Measurements from ENCODE around the gene ANXA4.

ANXA4 gene

DNA sequence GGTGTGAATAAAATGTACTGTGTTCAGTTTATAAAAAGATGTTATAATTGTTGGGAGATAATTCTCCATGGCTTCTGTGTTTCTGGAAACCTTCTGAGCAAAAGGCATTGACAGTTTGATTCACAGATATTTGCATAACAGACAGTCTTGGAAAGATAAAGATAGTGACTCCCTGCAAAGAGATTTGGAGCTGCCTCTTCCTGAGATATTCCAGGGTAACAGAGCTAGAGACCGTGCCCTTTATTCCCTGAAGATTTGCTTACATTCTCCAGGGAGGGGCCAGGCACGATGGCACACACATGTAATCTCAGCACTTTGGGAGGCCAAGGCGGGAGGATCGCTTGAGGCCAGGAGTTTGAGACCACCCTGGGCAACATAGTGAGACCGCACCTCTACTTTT lies 12.2 kb upstream of the ANXA4 start:
- H3K27me3 ChIP-seq (replicated peaks in 2 of 5; ENCODE audit: control insufficient read depth in 4 of 5, insufficient read depth in 5 of 5, low read length in 4 of 5) = no peaks in the 10 kb centered on the region
- H3K9me3 ChIP-seq (ENCODE audit: control extremely low read depth in 1 of 5, control insufficient read depth in 4 of 5, insufficient read depth in 2 of 5, low read depth in 1 of 5, low read length in 4 of 5) = no peaks in the 10 kb centered on the region
- no peak overlapping the region for H3K4me3 ChIP-seq (ENCODE audit: control insufficient read depth in 1 of 7, extremely low read depth in 1 of 7, insufficient read depth in 4 of 7, low read depth in 2 of 7, low read length in 6 of 7)
- WGBS (ENCODE audit: insufficient coverage) = 99% methylated on average over 5 of the region's 5 CpGs
- H3K36me3 ChIP-seq (ENCODE audit: control insufficient read depth in 4 of 4, insufficient read depth in 4 of 4, low read length in 3 of 4) = no peaks in the 10 kb centered on the region
- peaks cover 0 to 3% (median under 1%) of the 10 kb centered on the region in 4 experiments for H3K4me1 ChIP-seq (ENCODE audit: control extremely low read depth in 1 of 4, control insufficient read depth in 4 of 4, insufficient read depth in 4 of 4, low read length in 3 of 4)
- POLR2A ChIA-PET = no interaction called here
- no peak for DNase-seq
- H3K27ac ChIP-seq (ENCODE audit: insufficient read depth in 1 of 2, low read depth in 1 of 2, low read length in 2 of 2, poor library complexity in 1 of 2, severe bottlenecking in 2 of 2) = no peak overlapping the region
- CTCF ChIA-PET = interaction anchor here (1.1 to 1.2 kb wide), 3 partner anchors 10 to 141 kb away, joined by 3 to 4 read pairs (median 4); no protein-coding TSS in a partner anchor

DNA sequence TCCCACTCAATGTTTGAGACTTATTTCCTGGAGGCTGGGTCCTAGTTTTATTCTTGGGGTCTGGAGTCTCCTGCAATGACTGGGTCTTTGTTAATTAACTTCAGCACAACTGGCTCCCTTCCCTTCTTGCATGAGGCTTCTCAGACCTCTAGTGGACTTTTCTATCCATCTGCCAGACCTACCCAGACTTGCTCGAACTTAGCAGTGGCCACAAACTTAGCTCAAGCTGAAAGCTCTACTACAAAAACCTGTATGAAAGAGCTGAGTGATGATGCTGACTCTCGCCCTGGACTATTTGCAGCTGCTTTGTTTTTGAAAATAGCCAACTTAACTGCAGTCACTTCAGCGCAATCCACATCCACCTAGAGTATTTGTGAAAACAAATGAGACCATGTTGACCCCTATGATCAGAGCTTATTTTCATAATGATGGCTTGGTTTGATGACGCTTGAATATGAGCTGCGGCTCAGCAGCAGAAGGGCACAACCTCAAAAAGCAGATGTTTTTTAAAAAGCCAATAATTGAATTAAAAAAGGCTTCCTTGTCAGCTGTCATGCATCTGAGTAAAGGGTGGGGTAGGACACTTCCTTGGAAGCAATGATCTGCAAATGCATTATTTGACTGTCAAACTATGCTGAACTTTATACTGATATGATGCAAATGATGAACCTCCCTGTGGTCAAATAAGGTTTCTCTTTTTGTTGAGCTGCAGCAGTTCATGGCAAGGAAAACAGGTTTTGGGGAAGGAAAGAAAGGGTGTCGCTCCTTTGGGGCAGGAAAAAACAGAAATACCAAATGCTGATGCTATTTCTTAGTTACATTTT lies 10.6 kb upstream of the ANXA4 start:
- CTCF ChIA-PET = interaction anchor here (1.0 to 1.7 kb wide), 4 partner anchors 13 to 78 kb away, joined by 3 to 4 read pairs (median 4); no protein-coding TSS in a partner anchor
- POLR2A ChIA-PET = interaction anchor here (0.5 kb wide), 1 partner anchor 9 kb away, joined by 3 read pairs; no protein-coding TSS in a partner anchor
- no peaks in the 10 kb centered on the region for H3K4me1 ChIP-seq (ENCODE audit: control extremely low read depth in 1 of 4, control insufficient read depth in 4 of 4, insufficient read depth in 4 of 4, low read length in 3 of 4)

DNA sequence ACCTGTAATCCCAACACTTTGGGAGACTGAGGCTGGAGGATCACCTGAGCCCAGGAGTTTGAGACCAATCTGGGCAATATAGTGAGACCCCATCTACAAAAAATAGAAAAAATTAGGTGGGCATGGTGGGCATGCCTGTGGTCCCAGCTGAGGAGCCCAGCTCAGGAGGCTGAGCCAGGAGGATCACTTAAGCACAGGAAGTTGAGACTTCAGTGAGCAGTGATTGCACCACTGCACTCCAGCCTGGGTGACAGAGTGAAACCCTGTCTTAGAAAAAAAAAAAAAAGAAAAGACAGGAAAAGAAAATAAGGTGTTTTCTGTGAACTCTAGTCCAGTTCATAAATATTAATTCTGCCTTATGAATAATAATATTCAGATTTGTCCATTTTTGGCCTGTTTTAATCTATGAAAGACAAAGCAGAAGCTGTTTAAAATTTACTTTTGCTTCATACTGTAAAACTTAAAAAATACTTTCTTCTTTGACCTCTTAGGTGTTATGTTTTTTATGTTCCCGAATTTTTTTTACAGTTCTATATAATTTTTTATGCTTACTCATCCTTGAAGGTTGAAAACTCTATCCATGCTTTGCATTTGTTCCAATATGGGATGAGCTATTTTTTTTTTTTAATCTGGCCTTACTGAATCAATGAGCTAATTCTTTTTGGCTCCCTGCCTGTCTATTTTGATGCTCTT lies 8.4 kb upstream of the ANXA4 start:
- no peaks in the 10 kb centered on the region for H3K4me1 ChIP-seq (ENCODE audit: control extremely low read depth in 1 of 4, control insufficient read depth in 4 of 4, insufficient read depth in 4 of 4, low read length in 3 of 4)
- DNase-seq = no peak
- ChIA-PET CTCF (interaction anchor here (0.6 to 6.3 kb wide), 6 partner anchors 9 to 136 kb away, joined by 3 to 32 read pairs (median 3); no protein-coding TSS in a partner anchor), POLR2A (interaction anchor here (0.6 to 0.9 kb wide), 2 partner anchors 14 to 806 kb away, joined by 3 to 4 read pairs; no protein-coding TSS in a partner anchor)
- H3K27ac ChIP-seq (ENCODE audit: insufficient read depth in 1 of 2, low read depth in 1 of 2, low read length in 2 of 2, poor library complexity in 1 of 2, severe bottlenecking in 2 of 2) = no peak overlapping the region
- no peaks in the 10 kb centered on the region for H3K27me3 ChIP-seq (replicated peaks in 2 of 5; ENCODE audit: control insufficient read depth in 4 of 5, insufficient read depth in 5 of 5, low read length in 4 of 5)
- no peaks in the 10 kb centered on the region for H3K36me3 ChIP-seq (ENCODE audit: control insufficient read depth in 4 of 4, insufficient read depth in 4 of 4, low read length in 3 of 4)
- H3K9me3 ChIP-seq (ENCODE audit: control extremely low read depth in 1 of 5, control insufficient read depth in 4 of 5, insufficient read depth in 2 of 5, low read depth in 1 of 5, low read length in 4 of 5) = no peaks in the 10 kb centered on the region
- no peak overlapping the region for H3K4me3 ChIP-seq (ENCODE audit: control insufficient read depth in 1 of 7, extremely low read depth in 1 of 7, insufficient read depth in 4 of 7, low read depth in 2 of 7, low read length in 6 of 7)
- WGBS (ENCODE audit: insufficient coverage) = no CpG with 5 or more reads among the region's 1 CpG

More for the DNA sequence above, 10.6 kb upstream of the ANXA4 start:
- no peak for DNase-seq
- Histone ChIP-seq H3K27me3 (replicated peaks in 2 of 5; ENCODE audit: control insufficient read depth in 4 of 5, insufficient read depth in 5 of 5, low read length in 4 of 5) (no peaks in the 10 kb centered on the region), H3K36me3 (ENCODE audit: control insufficient read depth in 4 of 4, insufficient read depth in 4 of 4, low read length in 3 of 4) (no peaks in the 10 kb centered on the region), H3K27ac (ENCODE audit: insufficient read depth in 1 of 2, low read depth in 1 of 2, low read length in 2 of 2, poor library complexity in 1 of 2, severe bottlenecking in 2 of 2) (no peak overlapping the region), H3K9me3 (ENCODE audit: control extremely low read depth in 1 of 5, control insufficient read depth in 4 of 5, insufficient read depth in 2 of 5, low read depth in 1 of 5, low read length in 4 of 5) (no peaks in the 10 kb centered on the region), H3K4me3 (ENCODE audit: control insufficient read depth in 1 of 7, extremely low read depth in 1 of 7, insufficient read depth in 4 of 7, low read depth in 2 of 7, low read length in 6 of 7) (no peak overlapping the region)
- 97% methylated on average over 5 of the region's 6 CpGs for WGBS (ENCODE audit: insufficient coverage)

DNA sequence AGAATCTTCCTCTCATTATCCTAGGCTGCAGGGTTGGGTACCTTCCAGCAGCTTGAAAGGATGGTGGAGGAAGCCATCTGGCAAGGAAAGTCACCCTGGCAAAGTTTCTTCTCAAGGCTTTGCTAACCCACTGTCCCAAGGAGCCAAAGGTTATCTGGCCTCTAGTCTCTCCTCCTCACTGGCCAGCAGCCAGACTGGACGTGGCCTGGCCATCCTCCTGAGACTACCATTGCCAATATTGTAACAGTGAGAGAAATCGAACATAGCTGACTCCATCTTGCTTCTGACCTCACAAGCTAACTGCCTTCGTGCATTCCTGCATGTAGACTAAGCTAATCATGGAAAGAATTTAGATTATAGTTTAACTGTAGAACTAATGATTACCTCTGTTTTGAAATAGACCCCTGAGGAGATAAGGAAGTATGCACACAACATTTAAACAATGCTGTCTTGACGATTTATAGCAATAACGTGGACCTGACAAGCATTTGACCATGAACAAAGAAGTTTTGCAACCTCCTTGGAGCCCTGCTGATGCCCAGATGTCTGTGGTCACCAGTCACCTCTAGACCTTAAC lies 7.8 kb upstream of the ANXA4 start:
- POLR2A ChIA-PET = interaction anchor here (0.6 to 0.9 kb wide), 2 partner anchors 14 to 807 kb away, joined by 3 to 4 read pairs; no protein-coding TSS in a partner anchor
- no peak overlapping the region for H3K27ac ChIP-seq (ENCODE audit: insufficient read depth in 1 of 2, low read depth in 1 of 2, low read length in 2 of 2, poor library complexity in 1 of 2, severe bottlenecking in 2 of 2)

DNA sequence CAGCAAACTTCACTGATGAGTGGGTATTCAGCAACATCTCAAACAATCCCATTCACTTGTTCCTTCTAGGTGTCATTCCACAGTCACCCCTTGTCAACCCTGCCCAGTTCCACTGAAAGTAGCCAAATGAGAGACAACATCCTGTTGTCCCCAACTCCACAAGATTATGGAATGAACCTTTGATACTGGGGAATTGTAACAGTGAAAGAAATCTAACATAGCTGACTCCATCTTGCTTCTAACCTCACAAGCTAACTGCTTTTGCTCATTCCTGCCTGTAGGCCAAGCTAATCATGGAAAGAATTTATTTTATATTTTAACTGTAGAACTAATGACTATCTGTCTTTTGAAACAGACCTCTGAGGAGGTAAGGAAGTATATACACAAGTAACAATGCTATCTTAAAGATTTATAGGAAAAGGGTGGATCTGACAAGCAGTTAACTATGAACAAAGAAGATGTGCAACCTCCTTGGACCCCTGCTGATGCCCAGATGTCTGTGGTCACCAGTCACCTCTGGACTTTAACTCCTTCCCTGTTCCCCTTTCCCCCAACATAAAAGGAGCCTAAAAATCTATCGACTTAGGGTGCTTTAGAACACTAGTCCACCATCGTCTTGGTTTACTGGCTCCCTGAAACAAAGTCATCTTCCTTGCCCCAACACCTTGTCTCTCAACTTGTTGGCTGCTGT lies 6.9 kb upstream of the ANXA4 start:
- 100% methylated on average over 2 of the region's 2 CpGs for WGBS (ENCODE audit: insufficient coverage)
- POLR2A ChIA-PET = interaction anchor here (0.6 kb wide), 1 partner anchor 44 kb away, joined by 4 read pairs; no protein-coding TSS in a partner anchor
- CTCF ChIA-PET = interaction anchor here (1.2 to 6.3 kb wide), 3 partner anchors 10 to 81 kb away, joined by 3 to 32 read pairs (median 10); no protein-coding TSS in a partner anchor

More for the DNA sequence above, 7.8 kb upstream of the ANXA4 start:
- Histone ChIP-seq H3K27me3 (replicated peaks in 2 of 5; ENCODE audit: control insufficient read depth in 4 of 5, insufficient read depth in 5 of 5, low read length in 4 of 5) (no peaks in the 10 kb centered on the region), H3K36me3 (ENCODE audit: control insufficient read depth in 4 of 4, insufficient read depth in 4 of 4, low read length in 3 of 4) (no peaks in the 10 kb centered on the region), H3K4me1 (ENCODE audit: control extremely low read depth in 1 of 4, control insufficient read depth in 4 of 4, insufficient read depth in 4 of 4, low read length in 3 of 4) (no peaks in the 10 kb centered on the region), H3K9me3 (ENCODE audit: control extremely low read depth in 1 of 5, control insufficient read depth in 4 of 5, insufficient read depth in 2 of 5, low read depth in 1 of 5, low read length in 4 of 5) (no peaks in the 10 kb centered on the region), H3K4me3 (ENCODE audit: control insufficient read depth in 1 of 7, extremely low read depth in 1 of 7, insufficient read depth in 4 of 7, low read depth in 2 of 7, low read length in 6 of 7) (no peak overlapping the region)
- DNase-seq = no peak
- CTCF ChIA-PET = interaction anchor here (0.6 to 6.3 kb wide), 6 partner anchors 9 to 135 kb away, joined by 3 to 32 read pairs (median 3); no protein-coding TSS in a partner anchor
- WGBS (ENCODE audit: insufficient coverage) = 56% methylated on average over 3 of the region's 5 CpGs

DNA sequence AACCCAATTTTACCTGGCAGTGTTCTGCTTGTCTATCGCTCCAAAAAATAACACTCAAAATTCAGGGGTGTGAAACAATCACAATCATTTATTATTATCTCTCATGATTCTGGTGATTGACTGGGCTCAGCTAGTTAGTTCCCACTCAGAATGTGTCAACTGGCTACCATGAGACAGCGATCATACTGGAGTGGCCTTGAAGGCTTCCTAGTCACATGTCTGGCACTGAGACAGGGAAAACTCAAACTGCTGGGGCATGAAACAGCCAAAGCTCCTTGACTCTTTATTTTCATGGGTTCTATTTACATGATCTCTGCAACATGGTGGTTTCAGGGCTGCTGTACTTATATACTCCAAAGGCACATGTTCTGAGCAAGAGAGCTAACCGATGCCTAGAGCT lies 6.2 kb upstream of the ANXA4 start:
- Histone ChIP-seq H3K36me3 (ENCODE audit: control insufficient read depth in 4 of 4, insufficient read depth in 4 of 4, low read length in 3 of 4) (no peaks in the 10 kb centered on the region), H3K4me1 (ENCODE audit: control extremely low read depth in 1 of 4, control insufficient read depth in 4 of 4, insufficient read depth in 4 of 4, low read length in 3 of 4) (peaks cover 0 to 3% (median 0%) of the 10 kb centered on the region in 4 experiments), H3K9me3 (ENCODE audit: control extremely low read depth in 1 of 5, control insufficient read depth in 4 of 5, insufficient read depth in 2 of 5, low read depth in 1 of 5, low read length in 4 of 5) (no peaks in the 10 kb centered on the region), H3K27ac (ENCODE audit: insufficient read depth in 1 of 2, low read depth in 1 of 2, low read length in 2 of 2, poor library complexity in 1 of 2, severe bottlenecking in 2 of 2) (no peak overlapping the region), H3K27me3 (replicated peaks in 2 of 5; ENCODE audit: control insufficient read depth in 4 of 5, insufficient read depth in 5 of 5, low read length in 4 of 5) (no peaks in the 10 kb centered on the region), H3K4me3 (ENCODE audit: control insufficient read depth in 1 of 7, extremely low read depth in 1 of 7, insufficient read depth in 4 of 7, low read depth in 2 of 7, low read length in 6 of 7) (no peak overlapping the region)
- 89% methylated on average over 2 of the region's 3 CpGs for WGBS (ENCODE audit: insufficient coverage)
- ChIA-PET POLR2A (no interaction called here), CTCF (interaction anchor here (1.2 to 6.3 kb wide), 3 partner anchors 11 to 80 kb away, joined by 3 to 32 read pairs (median 10); no protein-coding TSS in a partner anchor)
- no peak for DNase-seq

More for the DNA sequence above, 6.9 kb upstream of the ANXA4 start:
- no peaks in the 10 kb centered on the region for H3K36me3 ChIP-seq (ENCODE audit: control insufficient read depth in 4 of 4, insufficient read depth in 4 of 4, low read length in 3 of 4)
- no peaks in the 10 kb centered on the region for H3K27me3 ChIP-seq (replicated peaks in 2 of 5; ENCODE audit: control insufficient read depth in 4 of 5, insufficient read depth in 5 of 5, low read length in 4 of 5)
- H3K27ac ChIP-seq (ENCODE audit: insufficient read depth in 1 of 2, low read depth in 1 of 2, low read length in 2 of 2, poor library complexity in 1 of 2, severe bottlenecking in 2 of 2) = no peak overlapping the region
- DNase-seq = no peak
- H3K4me1 ChIP-seq (ENCODE audit: control extremely low read depth in 1 of 4, control insufficient read depth in 4 of 4, insufficient read depth in 4 of 4, low read length in 3 of 4) = no peaks in the 10 kb centered on the region
- no peaks in the 10 kb centered on the region for H3K9me3 ChIP-seq (ENCODE audit: control extremely low read depth in 1 of 5, control insufficient read depth in 4 of 5, insufficient read depth in 2 of 5, low read depth in 1 of 5, low read length in 4 of 5)
- H3K4me3 ChIP-seq (ENCODE audit: control insufficient read depth in 1 of 7, extremely low read depth in 1 of 7, insufficient read depth in 4 of 7, low read depth in 2 of 7, low read length in 6 of 7) = no peak overlapping the region

Measured in common myeloid progenitor, CD34-positive (primary cell).